Fibroblast of lung (primary cell): ENCODE results near the gene ESR2. TPM values are rescaled to one million over a fixed set of nuclear protein-coding genes. Genes with fewer than 3 reads are reported as not detected.

ENCODE experiments used
- DNase-seq, 2 donors: peaks; one replicate each; pipeline versions ENCODE4 v3.0.0 to v3.0.0-alpha.2; 2010; ENCODE audit warnings: low read depth in 2 of 2
- H2AFZ ChIP-seq: 2 replicates; pipeline ENCODE4 v1.5.1; 2012; ENCODE audit warnings: low read length, control low read depth, inconsistent platforms
- H3K27ac ChIP-seq: 2 replicates; pipeline ENCODE4 v1.5.1; 2011; ENCODE audit warnings: low read length, control low read depth; ENCODE audit not compliant: insufficient read depth
- H3K27me3 ChIP-seq: 2 replicates; pipeline ENCODE4 v1.5.1; 2011; ENCODE audit warnings: mild to moderate bottlenecking, low read length; ENCODE audit not compliant: control insufficient read depth, insufficient read depth
- H3K36me3 ChIP-seq: 2 replicates; pipeline ENCODE4 v1.5.1; 2011; ENCODE audit warnings: low read length; ENCODE audit not compliant: control insufficient read depth, insufficient read depth
- H3K4me1 ChIP-seq: 2 replicates; pipeline ENCODE4 v1.5.1; 2011; ENCODE audit warnings: low read length; ENCODE audit not compliant: control insufficient read depth, insufficient read depth; ENCODE audit errors: extremely low read depth
- H3K4me2 ChIP-seq: 2 replicates; pipeline ENCODE4 v1.5.1; 2011; ENCODE audit warnings: low read length, control low read depth; ENCODE audit not compliant: insufficient read depth; ENCODE audit errors: extremely low read depth
- H3K4me3 ChIP-seq, 4 experiments: fragments of 200-600 bp in 1 of 4; sonication (generic) in 1 of 4; replicated peaks in 1 of 4; 2 replicates each; pipeline ENCODE4 v1.5.1; 2011 to 2016; ENCODE audit warnings: low read length in 4 of 4, low read depth in 3 of 4, mild to moderate bottlenecking in 3 of 4, control low read depth in 2 of 4, inconsistent platforms in 1 of 4, mixed read lengths in 1 of 4; ENCODE audit not compliant: insufficient read depth in 1 of 4; ENCODE audit errors: control extremely low read depth in 1 of 4
- H3K79me2 ChIP-seq: 2 replicates; pipeline ENCODE4 v1.5.1; 2012; ENCODE audit warnings: mild to moderate bottlenecking, low read length, inconsistent platforms; ENCODE audit not compliant: control insufficient read depth, insufficient read depth
- H3K9ac ChIP-seq: 2 replicates; pipeline ENCODE4 v1.5.1; 2011; ENCODE audit warnings: mild to moderate bottlenecking, low read length, control low read depth; ENCODE audit not compliant: insufficient read depth
- H3K9me3 ChIP-seq: 2 replicates; pipeline ENCODE4 v1.5.1; 2012; ENCODE audit warnings: low read depth, low read length; ENCODE audit not compliant: control insufficient read depth, insufficient read depth
- H4K20me1 ChIP-seq: 2 replicates; pipeline ENCODE4 v1.5.1; 2011; ENCODE audit warnings: low read length; ENCODE audit not compliant: control insufficient read depth, insufficient read depth; ENCODE audit errors: extremely low read depth
- EZH2 ChIP-seq: IDR thresholded peaks from 2 replicates; pipeline ENCODE4 v1.5.1; 2012; ENCODE audit warnings: low read length, control low read depth, mild to moderate bottlenecking; ENCODE audit errors: missing control alignments
- polyA plus RNA-seq, 2 donors: library from polyadenylated mRNA; depleted of rRNA in 1 of 2; stranded (reverse) in 1 of 2; unstranded in 1 of 2; fragments of >200 nt; gene quantifications; 2 replicates each; pipeline ENCODE4 v1.2.1, GENCODE V29; 2011 to 2012; ENCODE audit warnings: missing spikeins in 1 of 2
- total RNA-seq: library from RNA; depleted of rRNA; stranded (reverse); fragments of >200 nt; gene quantifications from 2 replicates; pipeline ENCODE4 v1.2.1, GENCODE V29; 2014
- TF ChIP-seq, protein P1 (sequence below), 2 donors: IDR thresholded peaks in 1 of 2; conservative IDR thresholded peaks in 1 of 2; 1 replicate in 1 of 2; 2 replicates in 1 of 2; pipeline ENCODE4 v1.5.1; 2011 to 2012; ENCODE audit warnings: low read length in 2 of 2, control low read depth in 1 of 2, inconsistent platforms in 1 of 2, low read depth in 1 of 2, mild to moderate bottlenecking in 1 of 2

The ESR2 gene
- total and polyA plus RNA-seq, 2 donors (not counting 1 experiment from before 2014, with no cell fraction given) = 0.02 to 0.66 TPM

GRCh38 chr14:64075613-64076005 lies 218.6 kb downstream of the ESR2 start:
- no peaks in the 10 kb centered on the region for H3K36me3 ChIP-seq
- H2AFZ ChIP-seq = no peak overlapping the region
- no peak overlapping the region for H3K4me2 ChIP-seq
- no peak overlapping the region for H3K4me3 ChIP-seq
- no peak overlapping the region for H3K27ac ChIP-seq
- TF ChIP-seq, protein P1, sequence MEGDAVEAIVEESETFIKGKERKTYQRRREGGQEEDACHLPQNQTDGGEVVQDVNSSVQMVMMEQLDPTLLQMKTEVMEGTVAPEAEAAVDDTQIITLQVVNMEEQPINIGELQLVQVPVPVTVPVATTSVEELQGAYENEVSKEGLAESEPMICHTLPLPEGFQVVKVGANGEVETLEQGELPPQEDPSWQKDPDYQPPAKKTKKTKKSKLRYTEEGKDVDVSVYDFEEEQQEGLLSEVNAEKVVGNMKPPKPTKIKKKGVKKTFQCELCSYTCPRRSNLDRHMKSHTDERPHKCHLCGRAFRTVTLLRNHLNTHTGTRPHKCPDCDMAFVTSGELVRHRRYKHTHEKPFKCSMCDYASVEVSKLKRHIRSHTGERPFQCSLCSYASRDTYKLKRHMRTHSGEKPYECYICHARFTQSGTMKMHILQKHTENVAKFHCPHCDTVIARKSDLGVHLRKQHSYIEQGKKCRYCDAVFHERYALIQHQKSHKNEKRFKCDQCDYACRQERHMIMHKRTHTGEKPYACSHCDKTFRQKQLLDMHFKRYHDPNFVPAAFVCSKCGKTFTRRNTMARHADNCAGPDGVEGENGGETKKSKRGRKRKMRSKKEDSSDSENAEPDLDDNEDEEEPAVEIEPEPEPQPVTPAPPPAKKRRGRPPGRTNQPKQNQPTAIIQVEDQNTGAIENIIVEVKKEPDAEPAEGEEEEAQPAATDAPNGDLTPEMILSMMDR (conservative IDR thresholded peaks at IDR 0.05 in 1 of 2, IDR thresholded peaks at IDR 0.05 in 1 of 2; ENCODE audit: low read depth in 1 of 2, low read length in 2 of 2) = no peak
- no peak for TF ChIP-seq EZH2
- no peaks in the 10 kb centered on the region for H3K9me3 ChIP-seq
- H3K27me3 ChIP-seq = no peaks in the 10 kb centered on the region
- no peaks in the 10 kb centered on the region for H3K79me2 ChIP-seq
- H3K4me1 ChIP-seq = no peaks in the 10 kb centered on the region
- no peak overlapping the region for H3K9ac ChIP-seq
- H4K20me1 ChIP-seq = no peaks in the 10 kb centered on the region
- DNase-seq = no peak

- no peak overlapping the region for H3K4me3 ChIP-seq
- no peak overlapping the region for H2AFZ ChIP-seq
- H3K27ac ChIP-seq = no peak overlapping the region
- H3K9ac ChIP-seq = no peak overlapping the region
- H4K20me1 ChIP-seq = no peaks in the 10 kb centered on the region
- TF ChIP-seq EZH2 = no peak
- TF ChIP-seq, protein P1 (conservative IDR thresholded peaks at IDR 0.05 in 1 of 2, IDR thresholded peaks at IDR 0.05 in 1 of 2; ENCODE audit: low read depth in 1 of 2, low read length in 2 of 2) = no peak
- H3K4me1 ChIP-seq = no peaks in the 10 kb centered on the region
- H3K9me3 ChIP-seq = no peaks in the 10 kb centered on the region
- no peaks in the 10 kb centered on the region for H3K27me3 ChIP-seq
- DNase-seq = peak; percentile 25 to 64
- H3K36me3 ChIP-seq = no peaks in the 10 kb centered on the region
- H3K4me2 ChIP-seq = no peak overlapping the region
- H3K79me2 ChIP-seq = no peaks in the 10 kb centered on the region
Measured at GRCh38 chr14:64074961-64075612, 219.1 kb downstream of the ESR2 start.

- DNase-seq = no peak
- no peak overlapping the region for H3K4me3 ChIP-seq
- H4K20me1 ChIP-seq = no peaks in the 10 kb centered on the region
- TF ChIP-seq, protein P1 (conservative IDR thresholded peaks at IDR 0.05 in 1 of 2, IDR thresholded peaks at IDR 0.05 in 1 of 2; ENCODE audit: low read depth in 1 of 2, low read length in 2 of 2) = no peak
- TF ChIP-seq EZH2 = no peak
- no peaks in the 10 kb centered on the region for H3K27me3 ChIP-seq
- no peaks in the 10 kb centered on the region for H3K79me2 ChIP-seq
- no peaks in the 10 kb centered on the region for H3K4me1 ChIP-seq
- no peaks in the 10 kb centered on the region for H3K9me3 ChIP-seq
- H2AFZ ChIP-seq = no peak overlapping the region
- H3K9ac ChIP-seq = no peak overlapping the region
- H3K36me3 ChIP-seq = no peaks in the 10 kb centered on the region
- H3K4me2 ChIP-seq = no peak overlapping the region
- no peak overlapping the region for H3K27ac ChIP-seq
Measured at GRCh38 chr14:64069634-64070359, 224.4 kb downstream of the ESR2 start.
